ENCODE data around the gene DHH.

Gene DHH

DNA sequence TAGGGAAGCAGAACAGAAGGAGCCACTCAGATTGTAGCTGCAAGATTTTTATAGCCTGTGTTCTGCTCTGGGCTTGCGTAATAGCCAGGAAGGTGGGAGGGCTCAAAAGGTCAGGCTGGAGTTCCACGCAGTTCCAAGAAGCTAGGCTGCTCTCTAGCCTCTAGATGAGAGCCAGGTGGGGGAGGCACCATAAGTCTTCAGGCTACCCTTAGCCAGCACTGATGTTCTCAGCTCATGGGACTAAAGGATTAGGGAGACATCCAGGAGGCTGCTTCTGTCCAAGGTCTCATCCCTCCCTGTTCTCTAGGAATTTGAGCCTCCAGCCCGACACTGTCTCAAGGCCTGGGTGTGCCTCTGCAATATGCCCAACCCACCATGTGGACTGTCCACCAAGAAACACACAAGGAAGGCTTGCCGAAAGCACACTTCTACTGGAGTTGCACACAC is 14.4 kb upstream of the DHH start:
- DNase-seq, result no peak

DNA sequence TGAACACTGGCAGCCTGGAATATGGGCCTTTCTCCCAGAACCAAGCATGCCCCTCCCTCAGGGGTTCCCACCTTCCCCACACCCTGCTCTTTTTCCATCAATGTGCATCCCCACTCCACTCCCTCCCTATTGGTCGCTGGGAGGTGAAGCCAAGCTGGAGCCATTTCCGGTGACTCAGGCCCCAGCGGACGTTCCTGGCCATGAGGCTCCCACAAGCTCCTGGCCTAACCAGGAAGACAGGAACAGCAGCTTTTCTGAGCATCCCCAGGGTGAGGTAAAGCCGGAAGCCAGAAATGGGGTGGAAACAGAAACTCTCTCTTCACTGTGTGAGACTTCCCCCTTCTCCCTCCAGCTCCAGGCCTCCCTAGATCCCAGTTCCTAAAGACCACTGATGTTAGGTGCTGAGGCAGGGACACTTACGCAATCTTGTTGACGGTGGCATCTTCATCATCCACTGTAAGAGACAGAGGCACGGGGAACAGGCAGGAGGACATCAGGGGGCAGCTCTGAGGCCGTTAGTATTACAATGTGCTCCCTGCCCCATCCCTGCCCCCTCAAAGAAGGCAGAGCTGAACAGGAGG is 11.0 kb upstream of the DHH start:
- DNase-seq, result no peak

DNA sequence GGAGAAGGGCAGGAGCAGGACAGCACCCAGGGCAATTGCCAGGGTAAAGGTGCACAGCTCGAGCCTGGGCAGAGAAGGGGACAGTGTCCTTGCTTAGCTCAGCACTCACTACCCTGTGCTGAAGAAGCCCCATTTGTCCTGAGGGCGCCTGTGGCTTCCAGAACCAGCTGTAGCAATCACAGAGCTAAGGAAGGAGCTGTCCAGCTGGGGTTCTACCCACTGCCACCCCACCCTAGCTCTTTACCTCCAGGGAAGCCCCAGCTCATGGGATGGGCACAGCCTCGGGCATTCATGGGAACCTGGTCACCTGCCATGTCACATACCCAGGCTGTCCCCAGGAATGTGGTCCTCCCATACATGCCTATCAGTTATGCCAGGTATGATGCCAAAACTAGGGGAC is 10.2 kb upstream of the DHH start:
- no peak for DNase-seq

DNA sequence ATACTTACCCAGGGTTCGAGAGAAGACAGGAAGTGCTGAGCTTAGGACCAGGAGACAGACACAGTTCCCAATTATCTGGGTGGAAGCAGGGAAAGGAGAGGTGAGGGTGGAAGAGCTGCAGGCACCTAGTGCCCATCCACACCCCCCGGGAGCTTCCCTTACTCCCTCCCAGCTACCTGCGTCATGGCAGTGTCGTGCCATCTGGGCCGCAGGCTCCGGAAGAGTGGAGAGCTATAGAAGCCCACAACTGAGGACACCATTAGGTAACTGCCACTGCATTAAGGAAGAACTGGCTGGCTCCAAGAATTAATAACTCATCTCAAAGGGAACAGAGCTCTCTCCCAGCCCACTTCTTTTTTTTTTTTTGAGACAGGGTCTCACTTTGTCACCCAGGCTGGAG is 5.8 kb upstream of the DHH start:
- no peak for DNase-seq

DNA sequence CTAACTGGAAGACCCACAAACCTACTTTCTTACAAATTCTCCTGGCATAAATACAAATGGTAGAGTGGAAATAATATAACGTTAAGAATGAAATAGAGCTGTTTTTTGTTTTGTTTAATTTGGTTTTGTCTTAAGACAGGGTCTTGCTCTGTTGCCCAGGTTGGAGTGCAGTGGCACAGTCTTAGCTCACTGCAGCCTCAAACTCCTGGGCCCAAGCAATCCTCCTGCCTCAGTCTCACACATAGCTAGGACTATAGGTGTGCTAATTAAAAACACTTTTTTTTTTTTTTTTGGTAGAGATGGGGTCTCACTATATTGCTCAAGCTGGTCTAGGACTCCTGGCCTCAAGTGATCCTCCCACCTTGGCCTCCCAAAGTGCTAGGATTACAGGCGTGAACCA is 4.1 kb upstream of the DHH start:
- no peak for DNase-seq

DNA sequence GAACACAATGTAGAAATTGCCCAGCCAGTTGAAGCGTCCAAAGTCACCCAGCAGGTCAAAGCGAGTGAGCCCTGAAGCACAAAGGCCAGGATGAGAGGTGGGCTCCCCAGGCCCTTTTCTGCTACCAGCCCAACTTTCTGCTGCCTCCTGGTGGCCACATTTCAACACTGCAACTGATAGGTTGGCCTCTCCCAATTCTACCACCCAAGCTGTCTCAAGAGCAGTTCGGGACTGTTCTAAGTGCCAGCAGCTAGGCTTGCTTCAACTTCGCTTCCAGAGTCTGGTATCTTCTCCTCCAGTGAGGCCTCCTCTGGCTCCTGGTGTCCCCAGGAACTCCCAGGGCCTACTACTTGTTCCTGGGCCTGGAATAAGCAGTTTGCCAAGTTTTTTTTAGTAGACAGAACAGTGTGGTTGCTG is 3.4 kb upstream of the DHH start:
- DNase-seq, result peak; percentile 70

DNA sequence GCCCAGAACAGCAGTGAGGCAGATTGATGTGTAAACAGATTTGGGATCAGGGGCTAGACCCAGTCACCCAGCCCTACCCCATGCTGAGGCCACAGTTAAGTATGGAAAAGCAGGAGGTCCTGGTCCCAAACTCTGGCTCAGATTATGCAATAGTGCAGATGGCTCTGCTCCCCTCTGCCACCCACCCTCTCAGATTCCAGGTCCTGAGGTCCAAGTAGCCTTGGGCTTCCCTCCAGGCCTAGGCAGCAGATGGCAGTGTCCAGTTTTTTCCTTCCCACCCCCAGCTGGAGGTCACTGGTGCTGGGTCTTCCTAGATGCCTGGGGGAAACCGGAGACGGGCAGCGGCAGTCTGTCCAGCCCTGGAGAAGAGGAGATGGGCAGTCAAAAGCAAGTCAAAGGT is 2.8 kb upstream of the DHH start:
- DNase-seq, result no peak

DNA sequence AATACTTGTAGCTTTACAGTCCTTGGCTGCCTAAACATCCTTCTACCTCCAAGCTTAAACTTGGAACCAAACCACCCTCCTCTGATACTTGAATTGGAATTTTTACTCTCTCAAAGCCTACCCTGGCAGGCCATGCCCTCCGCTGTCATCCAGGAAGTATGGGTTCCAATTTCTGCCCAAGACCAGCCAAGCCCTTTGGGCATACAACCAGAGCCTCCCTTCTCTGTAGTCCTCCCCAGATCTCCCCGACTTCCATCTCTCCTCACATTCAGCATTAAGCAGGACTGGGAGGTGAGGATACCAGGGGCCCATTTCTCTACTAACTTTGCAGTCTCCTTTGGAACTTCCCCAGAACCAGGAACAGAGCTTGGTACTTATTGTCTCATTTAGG is 369 bp upstream of the DHH start:
- DNase-seq, result no peak

DNA sequence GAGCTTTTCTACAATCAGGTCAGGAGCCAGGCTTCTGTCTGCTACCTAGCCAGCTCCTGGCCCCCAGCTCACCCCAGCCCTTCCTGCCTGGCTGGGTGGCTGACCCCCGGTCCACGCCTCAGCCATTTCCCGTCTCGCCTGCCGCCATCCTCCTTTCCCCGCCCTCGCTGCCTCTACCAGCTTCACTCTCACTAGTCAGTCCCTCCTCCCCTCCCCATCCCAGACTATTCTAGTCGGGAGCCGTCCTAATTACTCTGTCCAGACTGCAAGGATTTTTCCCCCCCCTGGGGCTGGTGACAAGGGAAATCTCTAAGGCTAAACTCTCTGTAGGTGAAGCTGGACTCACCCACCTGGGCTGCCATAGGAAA is 825 bp downstream of the DHH start:
- no peak for DNase-seq

DNA sequence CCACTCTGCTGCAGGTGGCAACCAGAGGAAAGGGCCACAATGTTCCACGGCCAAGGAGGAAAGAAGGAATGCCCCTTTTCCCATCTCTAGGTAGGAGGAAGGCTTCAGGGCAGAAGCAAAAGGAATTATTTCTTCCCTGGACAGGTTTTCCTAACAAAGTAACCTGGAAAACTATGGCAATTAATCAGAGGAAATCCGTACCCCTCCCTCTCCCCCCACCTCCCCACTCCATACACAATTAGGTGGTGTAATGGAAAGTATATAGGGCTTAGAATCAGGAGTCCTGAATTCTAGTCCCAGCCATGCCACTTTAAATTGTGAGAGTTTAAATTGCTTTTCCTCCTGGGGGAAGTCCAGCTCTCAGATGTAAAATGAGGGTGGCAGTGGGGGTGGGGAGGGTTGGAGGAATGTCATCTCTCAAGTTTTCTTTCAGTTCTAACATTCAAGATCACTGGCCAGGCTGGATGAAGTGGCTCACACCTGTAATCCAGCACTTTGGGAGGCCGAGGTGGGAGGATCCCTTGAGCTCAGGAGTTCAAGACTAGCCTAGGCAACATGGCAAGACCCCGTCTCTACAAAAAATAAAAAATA is 1.7 kb downstream of the DHH start:
- no peak for DNase-seq

DNA sequence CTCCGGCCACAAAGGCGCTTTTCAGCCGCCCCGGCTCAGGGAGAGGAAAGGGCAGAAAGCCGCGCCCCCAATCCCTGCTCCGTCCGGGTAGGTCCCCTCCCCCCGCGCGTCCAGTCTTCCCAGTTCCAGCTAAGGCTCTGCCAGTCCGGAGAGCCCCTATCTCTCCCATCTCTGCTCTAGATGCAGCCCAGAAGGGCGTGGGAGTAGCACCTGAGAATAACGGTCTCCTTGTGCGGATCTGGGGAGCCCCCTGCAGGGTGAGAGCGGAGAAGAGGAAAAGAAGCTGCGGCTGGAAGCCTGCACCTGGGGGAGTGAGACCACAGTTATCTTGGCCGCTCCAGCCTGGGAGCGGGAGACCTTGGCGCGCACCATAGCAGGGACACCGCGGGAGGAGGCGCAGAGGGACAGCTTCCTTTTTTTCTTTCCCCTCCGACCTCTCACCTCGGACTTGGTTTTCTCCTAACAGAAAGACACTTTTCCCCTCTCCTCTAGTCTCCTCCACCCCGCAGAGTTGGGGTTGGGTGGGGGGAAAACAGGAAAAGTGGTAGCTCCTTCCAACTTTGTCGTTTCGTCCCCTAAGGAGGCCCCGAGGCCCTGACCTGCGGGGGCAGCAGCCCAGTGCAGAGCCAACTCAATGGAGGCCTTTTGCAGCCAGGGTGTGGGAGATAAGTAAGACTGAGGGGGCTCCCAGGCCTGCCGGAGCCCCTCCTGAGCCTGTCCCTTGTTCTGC is 2.4 kb downstream of the DHH start:
- peak; percentile 63 for DNase-seq

DNA sequence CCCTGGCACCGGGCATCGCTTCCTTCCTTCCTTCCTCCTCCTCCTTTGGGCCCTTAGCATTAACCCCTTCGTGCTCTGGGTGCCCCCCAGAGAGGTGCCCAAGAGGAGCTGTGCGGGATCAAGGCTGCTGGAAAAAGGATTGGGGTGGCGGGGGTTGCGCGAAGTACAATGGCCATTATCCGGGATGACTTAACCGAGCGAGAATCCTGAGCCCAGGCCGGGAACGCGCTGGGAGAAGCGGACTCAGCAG is 2.8 kb downstream of the DHH start:
- DNase-seq, result no peak

DNA sequence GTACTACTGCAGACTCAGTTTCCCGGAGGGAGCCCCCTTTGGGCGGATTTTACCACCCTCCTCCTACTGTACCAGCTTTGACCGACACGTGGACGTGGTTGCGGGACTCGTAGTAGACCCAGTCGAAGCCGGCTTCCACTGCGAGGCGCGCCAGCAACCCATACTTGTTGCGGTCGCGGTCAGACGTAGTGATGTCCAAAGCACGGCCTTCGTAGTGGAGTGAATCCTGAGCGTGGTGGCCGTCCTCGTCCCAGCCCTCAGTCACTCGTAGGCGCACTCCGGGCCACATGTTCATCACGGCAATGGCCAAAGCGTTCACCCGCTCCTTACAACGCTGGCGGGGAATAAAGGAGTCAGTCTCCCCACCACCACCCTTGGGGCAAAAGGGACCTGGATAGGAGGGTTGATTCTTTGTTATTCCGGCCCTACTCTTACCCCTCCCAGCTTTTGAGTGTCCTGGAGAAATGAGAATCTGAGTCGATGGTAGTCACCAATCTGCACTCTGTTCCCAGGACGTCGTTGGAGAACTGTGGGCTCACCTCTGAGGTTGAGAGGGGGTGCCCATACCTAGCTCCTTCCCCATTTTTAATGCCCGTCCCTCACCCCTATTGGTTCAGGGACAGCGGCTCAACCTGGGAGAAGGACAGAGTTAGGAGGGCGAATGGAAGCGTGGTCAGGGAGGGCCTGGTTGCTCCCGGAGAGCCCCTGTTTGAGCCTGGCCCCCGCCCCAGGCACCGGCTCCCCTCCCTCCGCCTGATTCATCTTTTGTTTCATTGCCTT is 3.4 kb downstream of the DHH start:
- no peak for DNase-seq

DNA sequence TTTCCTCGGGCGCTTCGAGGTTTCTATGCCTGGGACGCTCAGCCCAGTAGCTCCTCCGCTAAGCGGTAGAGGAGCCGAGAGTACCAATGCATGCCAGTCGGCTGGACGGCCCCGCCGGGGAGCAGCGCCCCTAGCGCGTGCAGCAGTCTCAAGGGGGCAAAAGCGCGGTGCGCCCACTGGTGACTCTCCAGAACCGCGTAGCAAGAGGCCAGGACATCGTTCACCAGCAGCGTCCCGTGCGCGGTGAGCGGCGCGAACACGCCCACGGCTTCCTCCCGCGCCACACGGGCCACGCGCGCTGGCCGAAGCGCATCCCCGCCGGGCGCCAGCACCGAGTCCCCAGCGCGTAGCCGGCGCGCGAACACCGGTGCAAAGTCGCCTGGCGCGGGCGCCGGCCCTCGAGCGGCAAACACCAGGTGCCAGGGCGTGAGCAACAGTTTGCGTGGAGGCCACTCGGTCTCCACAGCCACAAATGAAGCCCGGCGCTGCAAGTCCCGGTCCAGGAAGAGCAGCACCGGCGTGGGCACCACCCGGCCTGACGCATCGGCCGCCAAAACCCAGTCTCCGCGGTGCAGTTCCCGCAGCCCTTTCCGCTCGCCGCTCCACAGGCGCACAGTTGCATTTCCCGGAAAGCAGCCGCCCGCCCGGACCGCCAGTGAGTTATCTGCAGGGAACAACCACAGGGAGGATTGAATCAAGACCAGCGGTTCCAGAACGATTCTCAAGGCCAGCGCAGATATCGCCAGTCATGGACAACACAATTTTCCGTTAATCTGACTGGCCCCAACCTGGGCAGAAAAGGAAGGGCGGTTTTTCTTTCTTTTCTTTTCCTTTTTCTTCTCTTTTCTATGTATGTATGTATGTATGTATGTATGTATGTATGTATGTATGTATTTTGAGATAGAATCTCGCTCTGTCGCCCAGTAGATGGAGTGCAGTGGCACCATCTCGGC is 4.5 kb downstream of the DHH start:
- peak; percentile 38 for DNase-seq

DNA sequence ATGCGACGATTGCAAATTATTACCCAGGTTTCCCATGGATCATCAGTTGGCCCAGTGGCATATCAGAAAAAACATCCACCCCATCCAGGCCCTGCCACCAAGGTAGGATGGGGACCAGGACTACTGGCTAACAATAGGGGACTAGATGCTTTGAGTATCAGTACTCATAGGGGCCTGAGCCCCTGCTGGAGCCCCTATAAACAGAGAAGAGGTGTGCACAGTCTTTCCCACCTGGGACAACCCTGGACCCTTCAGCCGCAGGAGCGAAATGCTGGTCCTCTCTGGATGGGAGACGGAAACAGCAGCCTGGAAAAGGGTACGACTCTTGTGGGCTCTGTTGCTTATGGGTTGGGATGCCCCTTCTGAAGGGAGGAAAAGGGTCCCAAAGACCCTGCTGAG is 5.7 kb downstream of the DHH start:
- no peak for DNase-seq

DNA sequence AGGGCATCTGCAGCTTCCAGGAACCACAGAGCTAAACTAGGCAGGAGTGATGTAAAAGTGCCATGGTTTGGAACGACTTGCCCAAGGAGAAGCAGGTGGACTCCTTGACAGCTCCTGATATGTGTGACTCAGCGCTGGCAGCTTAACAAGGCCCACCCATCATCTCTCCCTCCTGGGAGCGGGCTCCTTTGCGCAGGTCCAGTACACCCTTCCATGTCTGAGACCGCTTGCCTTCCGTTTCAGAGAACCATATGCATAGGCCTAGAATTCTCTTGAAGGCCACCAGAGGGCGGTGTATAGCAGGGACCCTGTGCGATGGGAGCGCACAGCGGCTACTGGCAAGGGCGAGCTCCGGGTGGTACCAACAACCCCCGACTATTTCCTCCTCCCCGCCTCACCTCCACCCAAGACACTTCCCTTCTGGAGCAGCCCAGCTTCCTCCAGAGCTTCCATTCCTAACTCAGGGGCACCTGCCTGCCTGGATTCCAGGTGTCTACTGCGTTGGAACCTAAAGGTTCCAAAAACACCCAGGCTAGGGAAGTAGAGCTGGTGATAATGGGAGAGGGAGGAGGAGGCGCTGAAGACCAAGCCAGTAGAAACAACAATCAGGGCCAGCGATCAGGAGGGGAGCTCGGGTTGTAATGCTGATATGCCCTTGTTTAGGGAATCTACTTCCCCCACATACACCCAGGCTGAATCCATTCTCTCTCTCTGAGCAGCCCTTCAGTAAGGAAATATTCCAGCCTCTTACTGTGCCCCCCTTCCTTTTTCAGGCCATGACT is 6.3 kb downstream of the DHH start:
- peak; percentile 82 for DNase-seq

DNA sequence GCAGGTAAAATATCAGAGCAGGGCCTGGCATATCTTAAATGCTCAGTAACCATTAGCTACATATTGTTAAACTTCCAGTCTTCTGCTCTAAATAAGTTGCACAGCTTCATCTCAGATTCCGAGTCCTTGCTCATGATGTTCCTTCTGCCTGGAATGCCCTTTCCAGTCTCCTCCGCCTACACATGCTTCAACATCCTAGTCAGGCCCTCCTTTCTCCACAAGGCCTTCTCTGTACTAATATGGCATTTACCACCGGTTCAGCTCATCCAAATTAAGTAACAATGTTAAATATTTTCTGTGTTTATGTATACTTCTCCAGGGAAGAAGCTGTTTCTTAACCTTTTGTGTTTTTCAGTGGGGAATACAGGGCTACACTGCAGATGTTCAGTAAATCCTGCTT is 8.5 kb downstream of the DHH start:
- DNase-seq, result no peak

DNA sequence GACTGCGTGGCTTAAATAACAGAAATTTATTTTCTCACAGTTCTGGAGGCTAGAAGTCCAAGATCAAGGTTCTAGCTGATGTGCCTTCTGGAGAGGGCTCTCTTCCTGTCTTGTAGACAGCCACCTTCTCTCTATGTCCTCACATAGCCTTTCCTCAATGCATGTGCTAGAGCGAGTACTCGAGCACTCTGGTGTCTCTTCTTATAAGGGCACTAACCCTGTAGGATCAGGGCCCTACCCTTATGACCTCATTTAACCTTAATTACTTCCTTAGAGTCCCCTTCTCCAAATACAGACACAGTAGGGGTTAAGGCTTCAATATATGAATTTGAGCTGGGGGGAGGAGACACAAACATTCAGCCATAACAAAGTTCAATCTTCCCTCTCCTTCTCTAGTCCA is 10.2 kb downstream of the DHH start:
- no peak for DNase-seq

DNA sequence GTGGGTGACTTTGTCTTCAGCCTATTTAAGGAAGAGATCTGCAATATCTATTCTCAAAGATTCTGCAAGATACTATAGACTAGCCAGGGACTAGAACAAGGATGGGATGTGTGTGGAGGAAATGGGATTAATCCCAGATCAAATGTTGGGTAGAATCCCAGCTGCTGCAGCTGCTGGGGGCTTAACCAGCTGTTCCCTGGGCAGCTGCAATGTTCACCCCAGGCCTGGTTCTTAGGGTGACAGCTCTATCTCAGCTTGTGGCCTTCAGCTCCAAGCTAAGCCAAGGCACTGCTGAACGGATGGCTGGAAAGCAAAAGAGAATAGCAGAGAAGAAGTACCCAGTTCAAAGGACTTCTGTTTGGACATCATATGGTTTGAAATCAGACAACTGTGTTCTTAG is 14.8 kb downstream of the DHH start:
- DNase-seq, result no peak

DNA sequence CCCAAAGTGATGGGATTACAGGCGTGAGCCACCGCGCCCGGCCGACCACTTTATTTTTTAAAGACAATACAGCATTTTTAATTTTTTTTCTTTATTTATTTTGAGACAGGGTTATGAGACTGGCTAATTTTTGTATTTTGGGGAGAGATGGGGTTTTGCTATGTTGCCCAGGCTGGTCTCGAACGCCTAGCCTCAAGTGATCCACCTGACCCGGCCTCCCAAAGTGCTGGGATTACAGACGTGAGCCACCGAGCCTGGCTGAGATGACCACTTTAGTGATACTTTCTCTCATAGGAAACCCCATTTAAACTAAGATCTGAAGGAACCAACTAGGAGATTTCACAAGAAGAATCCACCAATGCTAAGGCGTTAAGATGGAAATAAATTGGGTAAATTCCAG is 23.6 kb downstream of the DHH start:
- no peak for DNase-seq

DNA sequence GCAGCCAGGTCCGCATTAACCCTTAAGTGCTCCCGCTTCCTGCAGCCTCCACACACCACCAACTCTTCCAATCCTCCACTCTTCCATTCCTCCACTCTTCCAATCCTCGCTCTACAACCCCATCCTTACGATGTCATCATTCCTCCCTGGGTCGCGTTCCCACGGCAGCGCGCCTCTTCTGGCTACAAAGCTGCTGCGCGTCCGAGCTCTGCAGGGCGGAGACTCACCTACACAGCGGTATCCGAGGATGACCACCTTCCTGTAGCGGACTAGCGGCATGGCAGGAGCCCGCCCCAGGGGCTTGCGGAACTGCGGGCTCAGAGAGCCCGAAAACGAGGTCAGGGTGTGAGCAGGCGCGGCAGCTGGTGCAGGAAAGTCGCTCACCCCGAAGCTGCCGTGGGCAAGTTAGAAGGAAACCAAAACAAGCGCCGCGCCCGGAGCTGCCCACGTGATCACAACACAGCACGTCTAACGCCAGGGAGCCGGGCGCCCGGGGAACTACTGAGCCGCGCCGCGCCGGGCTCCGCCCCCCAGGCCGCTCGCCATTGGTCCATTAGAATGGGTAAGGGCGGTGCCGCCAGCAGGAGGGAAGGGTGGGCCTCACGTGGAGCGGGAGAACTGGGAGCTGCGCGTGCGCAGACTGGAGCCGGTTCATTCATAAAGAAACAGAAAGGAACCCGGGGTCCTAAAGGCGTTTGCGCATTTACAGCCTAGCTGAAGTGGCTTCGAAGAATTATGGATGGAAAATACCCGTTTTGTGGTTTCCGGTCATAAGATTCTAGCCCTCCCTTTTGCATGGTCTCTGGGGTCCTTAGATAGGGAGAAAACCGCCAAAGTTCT is 24.9 kb downstream of the DHH start, which contains the start of gene RHEBL1:
TSS of gene RHEBL1 (minus strand) at position 473 of the 840 bp plus-strand sequence. CDS start at position 279, 194 bp downstream.
- DNase-seq, result peak; percentile 99
